IMR-90 (cell line): ENCODE data around the gene HDAC7. TPM values are rescaled to one million over a fixed set of nuclear protein-coding genes. Genes with fewer than 3 reads are reported as not detected.

Experiments used
- ATAC-seq: fragments of 200-7000 bp; cut with Tn5 transposase; 2 replicates; pipeline ENCODE4 v1.9.1; 2020; ENCODE audit warnings: low read depth, mild to moderate bottlenecking, moderate library complexity
- BruUV-seq: library from RNA; stranded (reverse); fragments of 400-500 nt; replicated peaks from 2 replicates; lab custom pipeline; 2021; lab: Mats Ljungman, UMichigan
- CTCF ChIA-PET: fragments of 300-600 bp; formaldehyde crosslinking; extraction: SDS; loops from one replicate; lab custom pipeline; 2021; ENCODE audit warnings: antibody characterized with exemption; lab: Yijun Ruan, JAX
- POLR2A ChIA-PET: fragments of 300-600 bp; sonication (Branson Sonifier 250); formaldehyde crosslinking; loops from one replicate; lab custom pipeline; 2022; ENCODE audit warnings: antibody characterized with exemption; ENCODE audit not compliant: unreplicated experiment; lab: Charles Lee
- DNase-seq: peaks from one replicate; pipeline ENCODE4 v3.0.0; 2013
- H2AFZ ChIP-seq: replicated peaks from 2 replicates; pipeline ENCODE3; 2013; ENCODE audit warnings: low read length, mild to moderate bottlenecking; ENCODE audit not compliant: poor library complexity
- H2AK5ac ChIP-seq: 2 replicates; pipeline ENCODE4 v1.6.1; 2013; ENCODE audit warnings: low read depth, low read length, inconsistent platforms
- H2AK9ac ChIP-seq: replicated peaks from 2 replicates; pipeline ENCODE3; 2013; ENCODE audit warnings: mild to moderate bottlenecking, low read depth, low read length, moderate library complexity; ENCODE audit not compliant: poor library complexity
- H2BK120ac ChIP-seq: 2 replicates; pipeline ENCODE4 v1.6.1; 2013; ENCODE audit warnings: low read depth, low read length, inconsistent platforms
- H2BK15ac ChIP-seq: 3 replicates; pipeline ENCODE4 v1.6.1; 2013; ENCODE audit warnings: low read depth, low read length, inconsistent platforms
- H2BK20ac ChIP-seq: 2 replicates; pipeline ENCODE4 v1.6.1; 2013; ENCODE audit warnings: low read depth, mild to moderate bottlenecking, inconsistent platforms, low read length, moderate library complexity
- H2BK5ac ChIP-seq: 2 replicates; pipeline ENCODE4 v1.6.1; 2013; ENCODE audit warnings: mild to moderate bottlenecking, low read depth, low read length, inconsistent platforms; ENCODE audit not compliant: poor library complexity, severe bottlenecking
- H3K14ac ChIP-seq: replicated peaks from 2 replicates; pipeline ENCODE4 v1.6.1; 2013; ENCODE audit warnings: low read depth, low read length, inconsistent platforms
- H3K18ac ChIP-seq: 2 replicates; pipeline ENCODE4 v1.6.1; 2013; ENCODE audit warnings: low read depth, low read length, control low read depth
- H3K23ac ChIP-seq: 2 replicates; pipeline ENCODE4 v1.6.1; 2013; ENCODE audit warnings: low read depth, low read length, inconsistent platforms
- H3K27ac ChIP-seq: 2 replicates; pipeline ENCODE4 v1.5.1; 2013; ENCODE audit warnings: mild to moderate bottlenecking, control low read depth, low read length; ENCODE audit not compliant: insufficient read depth
- H3K27me3 ChIP-seq: 2 replicates; pipeline ENCODE4 v1.6.1; 2013; ENCODE audit warnings: low read length; ENCODE audit not compliant: control insufficient read depth, insufficient read depth
- H3K36me3 ChIP-seq: 2 replicates; pipeline ENCODE4 v1.6.1; 2013; ENCODE audit warnings: low read length, mixed read lengths; ENCODE audit not compliant: control insufficient read depth, insufficient read depth
- H3K4ac ChIP-seq: 2 replicates; pipeline ENCODE4 v1.6.1; 2013; ENCODE audit warnings: low read depth, low read length, inconsistent platforms
- H3K4me1 ChIP-seq: 2 replicates; pipeline ENCODE4 v1.6.1; 2013; ENCODE audit warnings: low read length, mixed read lengths; ENCODE audit not compliant: control insufficient read depth, insufficient read depth
- H3K4me2 ChIP-seq: 2 replicates; pipeline ENCODE4 v1.6.1; 2013; ENCODE audit warnings: low read depth, mild to moderate bottlenecking, control low read depth, low read length, moderate library complexity
- H3K4me3 ChIP-seq: 2 replicates; pipeline ENCODE4 v1.5.1; 2013; ENCODE audit warnings: low read depth, mild to moderate bottlenecking, control low read depth, low read length, moderate library complexity; ENCODE audit not compliant: insufficient read depth
- H3K56ac ChIP-seq: 2 replicates; pipeline ENCODE4 v1.6.1; 2013; ENCODE audit warnings: low read length, inconsistent platforms; ENCODE audit not compliant: insufficient read depth; ENCODE audit errors: extremely low read depth
- H3K79me1 ChIP-seq, 2 experiments: 2 replicates each; pipeline ENCODE4 v1.6.1; 2013; ENCODE audit warnings: low read length in 2 of 2, inconsistent platforms in 1 of 2, low read depth in 1 of 2
- H3K9ac ChIP-seq: 2 replicates; pipeline ENCODE4 v1.6.1; 2013; ENCODE audit warnings: low read depth, low read length, control low read depth
- H3K9me1 ChIP-seq: 2 replicates; pipeline ENCODE4 v1.6.1; 2013; ENCODE audit warnings: low read length, inconsistent platforms; ENCODE audit not compliant: insufficient read depth
- H3K9me3 ChIP-seq: 2 replicates; pipeline ENCODE4 v1.6.1; 2013; ENCODE audit warnings: low read length; ENCODE audit not compliant: control insufficient read depth, insufficient read depth
- H4K20me1 ChIP-seq: 2 replicates; pipeline ENCODE4 v1.6.1; 2013; ENCODE audit warnings: low read length, inconsistent platforms; ENCODE audit not compliant: insufficient read depth
- H4K5ac ChIP-seq: 2 replicates; pipeline ENCODE4 v1.6.1; 2013; ENCODE audit warnings: mild to moderate bottlenecking, low read depth, low read length, control low read depth
- H4K8ac ChIP-seq, 2 experiments: 2 replicates each; pipeline ENCODE4 v1.6.1; 2013; ENCODE audit warnings: low read depth in 2 of 2, low read length in 2 of 2, control low read depth in 1 of 2, inconsistent platforms in 1 of 2
- H4K91ac ChIP-seq: 2 replicates; pipeline ENCODE4 v1.6.1; 2013; ENCODE audit warnings: low read depth, low read length, inconsistent platforms; ENCODE audit not compliant: insufficient read depth
- BHLHE40 ChIP-seq: fragments of 150-350 bp; IDR thresholded peaks from 2 replicates; pipeline ENCODE4 v1.6.1; 2016; ENCODE audit warnings: mild to moderate bottlenecking, low read depth, low read length
- CEBPB ChIP-seq: IDR thresholded peaks from 2 replicates; pipeline ENCODE4 v1.6.1; 2012; ENCODE audit warnings: low read depth, low read length, improper control_type of control experiment
- CTCF ChIP-seq: conservative IDR thresholded peaks from 2 replicates; pipeline ENCODE4 v1.5.1; 2012; ENCODE audit warnings: mild to moderate bottlenecking, low read depth, low read length, improper control_type of control experiment
- FOS ChIP-seq: fragments of 150-350 bp; IDR thresholded peaks from 2 replicates; pipeline ENCODE4 v1.6.1; 2016; ENCODE audit warnings: low read depth, low read length
- MAFK ChIP-seq: IDR thresholded peaks from 2 replicates; pipeline ENCODE4 v1.6.1; 2012; ENCODE audit warnings: low read depth, low read length, improper control_type of control experiment
- MAZ ChIP-seq: IDR thresholded peaks from 2 replicates; pipeline ENCODE4 v1.6.1; 2012; ENCODE audit warnings: low read depth, mild to moderate bottlenecking, low read length, improper control_type of control experiment, moderate library complexity, borderline replicate concordance
- MXI1 ChIP-seq: IDR thresholded peaks from 2 replicates; pipeline ENCODE4 v1.6.1; 2012; ENCODE audit warnings: low read depth, mild to moderate bottlenecking, low read length, moderate library complexity, borderline replicate concordance
- NFE2L2 ChIP-seq: fragments of 150-350 bp; IDR thresholded peaks from 2 replicates; pipeline ENCODE4 v1.6.1; 2016; ENCODE audit warnings: low read depth, mild to moderate bottlenecking, low read length
- POLR2A ChIP-seq: IDR thresholded peaks from 2 replicates; pipeline ENCODE4 v1.6.1; 2012; ENCODE audit warnings: mild to moderate bottlenecking, low read depth, low read length
- RCOR1 ChIP-seq: IDR thresholded peaks from 2 replicates; pipeline ENCODE4 v1.6.1; 2012; ENCODE audit warnings: mild to moderate bottlenecking, low read length, improper control_type of control experiment; ENCODE audit not compliant: insufficient replicate concordance
- RFX5 ChIP-seq: IDR thresholded peaks from 2 replicates; pipeline ENCODE4 v1.8.0; 2012; ENCODE audit warnings: low read depth, mild to moderate bottlenecking, low read length, moderate library complexity
- WGBS, 2 experiments: methylation state at CpG; one replicate each; pipeline versions ENCODE4 v1.1.5 to v1.1.7; 2013; ENCODE audit warnings: missing lambda C conversion rate in 2 of 2; ENCODE audit not compliant: insufficient read length in 1 of 2; ENCODE audit errors: extremely low coverage in 2 of 2; 5-methylcytosine and 5-hydroxymethylcytosine counted together
- dilution Hi-C: fragments of 300-500 bp; cut with HindIII; formaldehyde crosslinking; loops from one replicate; pipeline ENCODE4 v1.14.3; 2018; ENCODE audit warnings: low sequenced_read_pairs; ENCODE audit not compliant: unreplicated experiment
- in situ Hi-C: fragments of 300-500 bp; cut with MboI; formaldehyde crosslinking; loops from 3 replicates; pipeline ENCODE4 v1.14.3; 2019; ENCODE audit warnings: low sequenced_read_pairs, inconsistent platforms, mixed read lengths
- intact Hi-C: fragments of 100-400 bp; cut with micrococcal nuclease; formaldehyde crosslinking; loops from 2 replicates; pipeline ENCODE4 v1.10.0; 2022
- polyA plus RNA-seq, 3 experiments: library from polyadenylated mRNA; depleted of rRNA; stranded (reverse); fragments of >200 nt; gene quantifications; 2 replicates each; pipeline ENCODE4 v1.2.3, GENCODE V29; 2012; ENCODE audit warnings: low replicate concordance in 1 of 3
- total RNA-seq: library from RNA; depleted of rRNA; stranded (reverse); fragments of >200 nt; gene quantifications from 2 replicates; pipeline ENCODE4 v1.2.3, GENCODE V29; 2012
- TF ChIP-seq, protein P1 (sequence below): fragments of 150-350 bp; IDR thresholded peaks from 2 replicates; pipeline ENCODE4 v1.6.1; 2017; ENCODE audit warnings: mild to moderate bottlenecking, antibody characterized with exemption, low read length, low read depth

Gene HDAC7
- total and polyA plus RNA-seq, 2 of the 4 experiments (the other 2 are of a cell fraction) = 10.4 to 64.7 TPM

- no peak for DNase-seq
- Histone ChIP-seq H2AFZ (peak overlapping the region; percentile 55), H3K14ac (no peak overlapping the region), H4K91ac (0 out of 2 replicates have a peak overlapping the region, but pooled peaks have one; percentile 14), H3K9me1 (peaks cover 27% of the 10 kb centered on the region), H3K18ac (no peak overlapping the region), H4K5ac (no peak overlapping the region), H2BK15ac (no peak overlapping the region), H3K4me2 (no peak overlapping the region), H3K27me3 (no peaks in the 10 kb centered on the region), H2AK9ac (peak overlapping the region; percentile 79), H3K23ac (no peak overlapping the region), H2BK20ac (no peak overlapping the region), H3K56ac (no peak overlapping the region), H3K4me3 (no peak overlapping the region), H3K79me1 (peaks cover 0 to 21% of the 10 kb centered on the region in 2 experiments; a peak in 2 of 4 replicates), H3K27ac (no peak overlapping the region), H3K9me3 (no peaks in the 10 kb centered on the region), H3K36me3 (no peaks in the 10 kb centered on the region), H2BK120ac (peak overlapping the region; percentile 29; the same call in 1 of the 2 replicates), H3K9ac (no peak overlapping the region), H2BK5ac (no peak overlapping the region), H3K4ac (no peak overlapping the region), H3K4me1 (peaks cover 31% of the 10 kb centered on the region), H2AK5ac (no peak overlapping the region; the same call in 1 of the 2 replicates), H4K20me1 (no peaks in the 10 kb centered on the region; the same call in 1 of the 2 replicates), H4K8ac (no peak overlapping the region)
- ChIA-PET CTCF (no interaction called here), POLR2A (no interaction called here)
- dilution Hi-C loops = no loop called here
- in situ Hi-C loops = loop anchor here (5.0 kb wide), 1 partner anchor 38 kb away; no protein-coding TSS in a partner anchor
- no peak for TF ChIP-seq BHLHE40
- no peak for TF ChIP-seq NFE2L2
- TF ChIP-seq MAFK = no peak
- no peak for TF ChIP-seq POLR2A
- TF ChIP-seq MAZ = no peak
- TF ChIP-seq CEBPB = no peak
- no peak for TF ChIP-seq CTCF
- no peak for TF ChIP-seq MXI1
- TF ChIP-seq, protein P1, sequence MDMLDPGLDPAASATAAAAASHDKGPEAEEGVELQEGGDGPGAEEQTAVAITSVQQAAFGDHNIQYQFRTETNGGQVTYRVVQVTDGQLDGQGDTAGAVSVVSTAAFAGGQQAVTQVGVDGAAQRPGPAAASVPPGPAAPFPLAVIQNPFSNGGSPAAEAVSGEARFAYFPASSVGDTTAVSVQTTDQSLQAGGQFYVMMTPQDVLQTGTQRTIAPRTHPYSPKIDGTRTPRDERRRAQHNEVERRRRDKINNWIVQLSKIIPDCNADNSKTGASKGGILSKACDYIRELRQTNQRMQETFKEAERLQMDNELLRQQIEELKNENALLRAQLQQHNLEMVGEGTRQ = no peak
- TF ChIP-seq RFX5 = no peak
- TF ChIP-seq FOS = no peak
- no peak for TF ChIP-seq RCOR1
- intact Hi-C loops = no loop called here
- ATAC-seq = no peak
- no TSS peak for BruUV-seq
- WGBS, 2 experiments = 80% methylated on average over 5 of the region's 6 CpGs; no CpG with 5 or more reads in 1 of the 2 experiments
Measured at GRCh38 chr12:47825173-47825639, 5.5 kb upstream of the HDAC7 start.
